GM12891 (cell line): ENCODE measurements around the gene KRT27.

Experiments used
- POLR2A ChIP-seq: IDR thresholded peaks from 2 replicates; pipeline ENCODE4 v1.6.1; 2011; ENCODE audit warnings: low read depth, low read length, control low read depth
- POLR2AphosphoS5 ChIP-seq: IDR thresholded peaks from 2 replicates; pipeline ENCODE4 v1.6.1; 2011; ENCODE audit warnings: low read depth, low read length, control low read depth
- POU2F2 ChIP-seq: IDR thresholded peaks from 2 replicates; pipeline ENCODE4 v1.6.1; 2011; ENCODE audit warnings: low read depth, mild to moderate bottlenecking, control low read depth, low read length, moderate library complexity
- SPI1 ChIP-seq: IDR thresholded peaks from 2 replicates; pipeline ENCODE4 v1.6.1; 2011; ENCODE audit warnings: low read depth, low read length, control low read depth
- TAF1 ChIP-seq: IDR thresholded peaks from 2 replicates; pipeline ENCODE4 v1.6.1; 2011; ENCODE audit warnings: low read depth, low read length, control low read depth

DNA sequence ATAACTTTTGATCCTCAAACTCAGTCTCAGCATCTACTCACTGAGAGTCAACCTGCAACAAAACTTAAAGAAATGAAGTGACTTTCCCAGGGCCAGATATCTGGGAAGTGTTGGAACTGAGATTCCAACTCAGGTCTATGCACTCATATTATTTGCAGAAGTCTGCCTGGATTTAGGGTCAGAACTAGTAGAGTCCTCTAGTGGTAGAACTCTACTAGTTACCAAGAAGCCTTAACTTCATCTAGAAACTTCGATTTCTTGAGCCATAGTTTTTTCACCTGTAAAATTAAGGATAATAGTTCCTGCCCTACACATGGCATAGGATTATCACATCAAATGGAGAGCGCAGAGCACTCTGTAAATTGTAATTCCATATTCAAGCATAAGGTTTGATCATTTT lies 55.4 kb downstream of the KRT27 start:
- TF ChIP-seq POLR2AphosphoS5 (no peak), POLR2A (no peak), TAF1 (no peak), SPI1 (no peak), POU2F2 (no peak)
